ENCODE data around the gene NALCN. TPM values are rescaled to one million over a fixed set of nuclear protein-coding genes. Genes with fewer than 3 reads are reported as not detected.

Gene NALCN
- total RNA-seq, 1 donor from 2014 or later, result 4.8 TPM

GRCh38 chr13:101209206-101209893 is 207.0 kb downstream of the NALCN start:
- DNase-seq (ENCODE audit: low spot score), result no peak

GRCh38 chr13:101205408-101205807 is 210.9 kb downstream of the NALCN start:
- no peak for DNase-seq (ENCODE audit: low spot score)

- DNase-seq (ENCODE audit: low spot score), result no peak
Measured at GRCh38 chr13:101204270-101205020, 211.9 kb downstream of the NALCN start.

- no peak for DNase-seq (ENCODE audit: low spot score)
Measured at GRCh38 chr13:101202590-101202989, 213.7 kb downstream of the NALCN start.

- no peak for DNase-seq (ENCODE audit: low spot score)
Measured at GRCh38 chr13:101190976-101191375, 225.3 kb downstream of the NALCN start.

GRCh38 chr13:101190337-101190736 is 226.0 kb downstream of the NALCN start:
- DNase-seq (ENCODE audit: low spot score), result no peak

- no peak for DNase-seq (ENCODE audit: low spot score)
Measured at GRCh38 chr13:101185606-101186005, 230.7 kb downstream of the NALCN start.

GRCh38 chr13:101181076-101181685 is 235.1 kb downstream of the NALCN start:
- no peak for DNase-seq (ENCODE audit: low spot score)

GRCh38 chr13:101179021-101179420 is 237.3 kb downstream of the NALCN start:
- no peak for DNase-seq (ENCODE audit: low spot score)

- DNase-seq (ENCODE audit: low spot score), result no peak
Measured at GRCh38 chr13:101178406-101178805, 237.9 kb downstream of the NALCN start.

- no peak for DNase-seq (ENCODE audit: low spot score)
Measured at GRCh38 chr13:101170306-101170705, 246.0 kb downstream of the NALCN start.

- no peak for DNase-seq (ENCODE audit: low spot score)
Measured at GRCh38 chr13:101157261-101157660, 259.0 kb downstream of the NALCN start.

- no peak for DNase-seq (ENCODE audit: low spot score)
Measured at GRCh38 chr13:101155920-101156319, 260.4 kb downstream of the NALCN start.

- no peak for DNase-seq (ENCODE audit: low spot score)
Measured at GRCh38 chr13:101152184-101152583, 264.1 kb downstream of the NALCN start.

GRCh38 chr13:101150998-101151397 is 265.3 kb downstream of the NALCN start:
- peak; percentile 46 for DNase-seq (ENCODE audit: low spot score)

GRCh38 chr13:101149735-101150384 is 266.4 kb downstream of the NALCN start:
- DNase-seq (ENCODE audit: low spot score), result no peak

- no peak for DNase-seq (ENCODE audit: low spot score)
Measured at GRCh38 chr13:101146101-101146898, 270.0 kb downstream of the NALCN start.

- DNase-seq (ENCODE audit: low spot score), result peak; percentile 61
Measured at GRCh38 chr13:101144808-101145419, 271.4 kb downstream of the NALCN start.

- DNase-seq (ENCODE audit: low spot score), result no peak
Measured at GRCh38 chr13:101140936-101141335, 275.4 kb downstream of the NALCN start.

GRCh38 chr13:101140087-101140770 is 276.1 kb downstream of the NALCN start:
- DNase-seq (ENCODE audit: low spot score), result no peak
